ENCODE results near the gene HCST.
"Not testable (repeated sequence)": the region's sequence is repeated elsewhere in the genome, so short reads cannot be mapped to it uniquely, and the experiment has no call there.

The HCST gene

DNA sequence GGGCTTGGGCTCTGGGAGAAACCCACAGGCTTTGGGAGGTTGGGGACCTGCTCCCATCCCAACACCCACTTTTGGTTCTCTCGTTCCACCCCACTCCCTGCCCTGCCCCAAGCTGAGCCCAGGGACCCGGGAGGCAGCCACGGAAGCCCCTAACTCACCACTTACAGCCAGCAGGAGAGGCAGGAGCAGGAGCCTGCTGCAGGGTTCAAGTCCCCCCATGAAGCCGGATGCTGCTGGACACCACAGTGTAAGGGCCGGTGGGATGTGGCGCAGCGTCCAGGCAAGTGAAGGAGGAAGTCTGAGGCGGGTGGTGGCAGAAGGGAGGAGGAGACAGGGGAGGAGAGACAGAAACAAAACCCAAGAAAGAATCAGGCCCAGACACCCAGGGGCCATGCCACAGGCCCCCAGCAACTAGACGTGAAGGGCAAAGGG, 5.7 kb downstream of the HCST start, which contains the start of gene TYROBP:
Gene TYROBP (minus strand): TSS at position 286 of the 432 bp plus-strand sequence. CDS start 67 bp downstream, at position 219.
- TF ChIP-seq, protein P1, sequence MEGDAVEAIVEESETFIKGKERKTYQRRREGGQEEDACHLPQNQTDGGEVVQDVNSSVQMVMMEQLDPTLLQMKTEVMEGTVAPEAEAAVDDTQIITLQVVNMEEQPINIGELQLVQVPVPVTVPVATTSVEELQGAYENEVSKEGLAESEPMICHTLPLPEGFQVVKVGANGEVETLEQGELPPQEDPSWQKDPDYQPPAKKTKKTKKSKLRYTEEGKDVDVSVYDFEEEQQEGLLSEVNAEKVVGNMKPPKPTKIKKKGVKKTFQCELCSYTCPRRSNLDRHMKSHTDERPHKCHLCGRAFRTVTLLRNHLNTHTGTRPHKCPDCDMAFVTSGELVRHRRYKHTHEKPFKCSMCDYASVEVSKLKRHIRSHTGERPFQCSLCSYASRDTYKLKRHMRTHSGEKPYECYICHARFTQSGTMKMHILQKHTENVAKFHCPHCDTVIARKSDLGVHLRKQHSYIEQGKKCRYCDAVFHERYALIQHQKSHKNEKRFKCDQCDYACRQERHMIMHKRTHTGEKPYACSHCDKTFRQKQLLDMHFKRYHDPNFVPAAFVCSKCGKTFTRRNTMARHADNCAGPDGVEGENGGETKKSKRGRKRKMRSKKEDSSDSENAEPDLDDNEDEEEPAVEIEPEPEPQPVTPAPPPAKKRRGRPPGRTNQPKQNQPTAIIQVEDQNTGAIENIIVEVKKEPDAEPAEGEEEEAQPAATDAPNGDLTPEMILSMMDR (IDR thresholded peaks at IDR 0.05; ENCODE audit: insufficient read depth, low read length, poor library complexity, severe bottlenecking): no peak
- H3K27me3 ChIP-seq (replicated peaks; ENCODE audit: control insufficient read depth, insufficient read depth, low read length): no peaks in the 10 kb centered on the region
- H3K4me3 ChIP-seq (replicated peaks; ENCODE audit: low read depth, low read length): no peak within 1 kb of the TSS
- no peaks in the 10 kb centered on the region for H3K36me3 ChIP-seq (ENCODE audit: control insufficient read depth, insufficient read depth, low read length)
- DNase-seq (ENCODE audit: extremely low read depth, insufficient read length): no peak

DNA sequence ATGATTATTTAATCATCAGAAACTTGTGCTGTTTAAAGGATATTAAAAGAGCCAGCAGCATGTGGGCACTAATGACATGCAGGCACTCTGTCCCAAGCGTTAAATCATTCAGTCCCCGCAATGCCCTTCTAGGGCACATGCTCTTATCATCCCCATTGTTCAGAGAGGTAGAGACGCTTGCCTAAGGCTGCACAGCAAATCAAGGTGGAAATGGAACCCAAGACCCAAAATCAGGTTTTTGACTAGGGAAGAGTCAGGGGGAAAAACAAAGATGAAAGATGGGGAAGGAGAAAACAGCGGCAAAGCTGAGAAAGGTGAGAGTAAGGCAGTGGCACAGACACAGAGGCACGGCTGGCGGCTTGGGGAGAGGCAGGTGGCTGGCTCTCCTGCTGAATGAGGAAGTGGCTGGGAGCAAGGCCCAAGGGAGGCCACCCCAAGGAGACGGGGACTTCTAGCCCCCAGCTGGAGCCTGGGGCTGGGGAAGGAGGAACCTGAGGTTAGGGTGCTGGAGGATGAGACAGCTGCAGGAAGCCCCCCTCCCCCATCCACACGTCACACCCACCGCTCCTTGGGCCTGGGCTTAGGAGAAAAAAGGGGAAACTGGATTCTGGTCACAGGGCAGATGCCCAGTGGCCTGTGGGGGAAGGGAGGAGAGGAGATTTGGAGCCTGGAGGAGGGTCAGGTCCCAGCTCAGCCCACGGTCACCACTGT, 6.8 kb downstream of the HCST start:
- TF ChIP-seq, protein P1 (IDR thresholded peaks at IDR 0.05; ENCODE audit: insufficient read depth, low read length, poor library complexity, severe bottlenecking): no peak
- peak; percentile 79 for DNase-seq (ENCODE audit: extremely low read depth, insufficient read length)
- H3K27me3 ChIP-seq (replicated peaks; ENCODE audit: control insufficient read depth, insufficient read depth, low read length): no peaks in the 10 kb centered on the region
- no peaks in the 10 kb centered on the region for H3K36me3 ChIP-seq (ENCODE audit: control insufficient read depth, insufficient read depth, low read length)
- no peak overlapping the region for H3K4me3 ChIP-seq (replicated peaks; ENCODE audit: low read depth, low read length)

DNA sequence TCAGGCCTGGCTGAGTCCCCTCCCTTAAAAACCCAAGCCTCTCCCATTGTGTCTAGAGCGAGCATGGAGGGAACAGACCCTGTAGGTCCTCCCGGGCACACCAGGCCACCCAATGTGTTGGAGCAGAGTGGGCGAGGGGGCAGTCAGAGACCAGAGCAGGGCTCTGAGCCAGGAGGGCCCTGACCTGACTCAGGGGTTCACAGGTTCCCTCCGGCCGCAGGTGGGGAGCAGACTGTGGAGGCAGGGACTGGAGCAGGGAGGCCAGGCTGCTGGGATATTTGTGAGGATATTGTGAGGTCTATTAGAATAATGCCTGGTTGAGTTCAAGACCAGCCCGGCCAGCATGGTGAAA, 7.3 kb downstream of the HCST start:
- no peak for DNase-seq (ENCODE audit: extremely low read depth, insufficient read length)
- TF ChIP-seq, protein P1 (IDR thresholded peaks at IDR 0.05; ENCODE audit: insufficient read depth, low read length, poor library complexity, severe bottlenecking): no peak
- Histone ChIP-seq H3K27me3 (replicated peaks; ENCODE audit: control insufficient read depth, insufficient read depth, low read length) (no peaks in the 10 kb centered on the region), H3K36me3 (ENCODE audit: control insufficient read depth, insufficient read depth, low read length) (no peaks in the 10 kb centered on the region), H3K4me3 (replicated peaks; ENCODE audit: low read depth, low read length) (no peak overlapping the region)

DNA sequence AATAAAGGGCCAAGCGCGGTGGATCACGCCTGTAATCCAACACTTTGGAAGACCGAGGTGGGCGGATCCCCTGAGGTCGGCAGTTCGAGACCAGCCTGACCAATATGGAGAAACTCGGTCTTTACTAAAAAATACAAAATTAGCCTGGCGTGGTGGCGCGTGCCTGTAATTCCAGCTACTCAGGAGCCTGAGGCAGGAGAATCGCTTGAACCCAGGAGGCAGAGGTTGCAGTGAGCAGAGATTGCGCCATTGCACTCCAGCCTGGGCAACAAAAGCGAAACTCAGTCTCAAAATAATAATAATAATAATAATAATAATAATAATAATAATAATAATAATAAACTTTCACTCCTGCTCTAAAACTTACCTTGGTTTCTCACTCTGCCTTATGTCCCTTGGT, 8.0 kb downstream of the HCST start:
- not testable (repeated sequence) for H3K36me3 ChIP-seq (ENCODE audit: control insufficient read depth, insufficient read depth, low read length); H3K4me3 ChIP-seq (replicated peaks; ENCODE audit: low read depth, low read length); DNase-seq (ENCODE audit: extremely low read depth, insufficient read length); H3K27me3 ChIP-seq (replicated peaks; ENCODE audit: control insufficient read depth, insufficient read depth, low read length)

DNA sequence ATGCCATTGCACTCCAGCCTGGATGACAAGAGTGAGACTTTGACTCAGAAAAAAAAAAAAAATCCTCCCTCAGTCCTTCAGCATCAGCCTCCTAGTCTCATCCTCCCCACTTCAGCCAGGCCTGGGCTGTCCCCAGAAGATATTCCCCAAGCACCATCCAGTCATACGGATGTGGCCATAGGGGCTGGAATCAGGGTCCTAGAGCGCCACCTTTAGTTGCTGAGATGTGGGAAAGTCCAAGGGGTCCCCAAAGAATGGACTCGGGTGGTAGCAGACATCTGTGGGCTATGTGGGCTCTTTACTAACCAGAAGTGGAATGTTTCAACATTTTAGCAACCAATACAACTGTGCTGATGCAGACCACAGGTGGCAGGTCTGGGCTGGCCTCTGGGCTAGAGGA, 8.8 kb downstream of the HCST start:
- DNase-seq (ENCODE audit: extremely low read depth, insufficient read length): no peak

DNA sequence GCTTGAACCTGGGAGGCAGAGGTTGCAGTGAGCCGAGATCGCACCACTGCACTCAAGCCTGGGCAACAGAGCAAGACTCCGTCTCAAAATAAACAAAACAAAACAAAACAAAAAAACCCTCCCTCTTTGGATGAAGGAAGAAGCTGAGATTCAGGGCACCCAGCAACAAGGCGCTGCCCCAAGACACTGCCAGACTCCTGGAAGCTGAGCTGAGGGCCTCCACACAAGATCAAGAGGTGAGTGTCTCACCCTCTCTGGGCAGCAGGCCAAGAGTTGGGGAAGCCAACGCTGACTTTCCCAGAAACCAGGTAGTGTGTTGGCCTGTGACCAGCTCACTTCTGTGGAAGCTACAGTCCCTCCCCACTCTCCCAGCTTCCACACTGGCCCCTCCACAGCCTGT, 9.5 kb downstream of the HCST start:
- Histone ChIP-seq H3K27me3 (replicated peaks; ENCODE audit: control insufficient read depth, insufficient read depth, low read length) (no peaks in the 10 kb centered on the region), H3K36me3 (ENCODE audit: control insufficient read depth, insufficient read depth, low read length) (no peaks in the 10 kb centered on the region), H3K4me3 (replicated peaks; ENCODE audit: low read depth, low read length) (no peak overlapping the region)
- TF ChIP-seq, protein P1 (IDR thresholded peaks at IDR 0.05; ENCODE audit: insufficient read depth, low read length, poor library complexity, severe bottlenecking): no peak
- DNase-seq (ENCODE audit: extremely low read depth, insufficient read length): no peak

More for the DNA sequence above, 8.8 kb downstream of the HCST start:
- Histone ChIP-seq H3K4me3 (replicated peaks; ENCODE audit: low read depth, low read length) (no peak overlapping the region), H3K27me3 (replicated peaks; ENCODE audit: control insufficient read depth, insufficient read depth, low read length) (no peaks in the 10 kb centered on the region), H3K36me3 (ENCODE audit: control insufficient read depth, insufficient read depth, low read length) (no peaks in the 10 kb centered on the region)
- TF ChIP-seq, protein P1 (IDR thresholded peaks at IDR 0.05; ENCODE audit: insufficient read depth, low read length, poor library complexity, severe bottlenecking): no peak

Measured in GM06990 (cell line).